GM11168 (cell line): ENCODE results near the gene LIPK.
"Not testable (repeated sequence)": the region's sequence is repeated elsewhere in the genome, so short reads cannot be mapped to it uniquely, and the experiment has no call there.

Experiments
- in situ Hi-C: fragments of 300-500 bp; cut with MboI; formaldehyde crosslinking; loops from one replicate; pipeline ENCODE4 v1.12.0; 2022; ENCODE audit warnings: low sequenced_read_pairs; ENCODE audit not compliant: unreplicated experiment

Gene LIPK

DNA sequence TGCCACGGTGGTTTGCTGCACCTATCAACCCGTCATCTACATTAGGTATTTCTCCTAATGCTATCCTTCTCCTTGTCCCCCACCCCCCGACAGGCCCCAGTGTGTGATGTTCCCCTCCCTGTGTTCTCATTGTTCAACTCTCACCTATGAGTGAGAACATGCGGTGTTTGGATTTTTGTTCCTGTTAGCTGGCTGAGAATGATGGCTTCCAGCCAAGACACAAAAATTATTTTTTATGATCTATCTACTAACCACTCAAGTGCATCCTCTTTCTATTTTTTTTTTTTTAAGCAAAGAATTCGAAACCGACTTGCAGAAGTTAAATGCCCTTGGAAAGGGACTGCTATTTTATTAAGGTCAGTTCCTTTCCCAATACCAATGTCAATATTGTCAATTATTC lies 3.3 kb downstream of the LIPK start:
- in situ Hi-C loops = not testable (repeated sequence)

DNA sequence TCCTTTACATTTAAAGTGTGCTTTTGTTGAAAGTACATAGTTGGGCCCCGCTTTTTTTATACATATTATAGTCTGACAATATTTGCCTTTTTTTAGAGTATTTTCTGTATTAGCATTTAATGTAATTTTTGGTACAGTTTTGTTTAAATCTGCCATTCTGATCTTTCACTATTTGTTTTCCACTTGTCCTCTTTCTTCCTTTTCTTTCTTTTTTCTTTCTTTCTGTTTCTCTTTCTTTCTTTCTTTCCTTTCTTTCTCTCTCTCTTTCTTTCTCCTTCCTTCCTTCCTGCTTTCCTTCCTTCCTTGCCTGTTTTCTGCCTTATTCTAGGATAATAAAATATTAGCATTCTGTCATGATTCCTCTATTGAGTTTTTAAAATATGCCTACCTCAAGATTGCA lies 9.5 kb downstream of the LIPK start:
- in situ Hi-C loops = no loop called here

DNA sequence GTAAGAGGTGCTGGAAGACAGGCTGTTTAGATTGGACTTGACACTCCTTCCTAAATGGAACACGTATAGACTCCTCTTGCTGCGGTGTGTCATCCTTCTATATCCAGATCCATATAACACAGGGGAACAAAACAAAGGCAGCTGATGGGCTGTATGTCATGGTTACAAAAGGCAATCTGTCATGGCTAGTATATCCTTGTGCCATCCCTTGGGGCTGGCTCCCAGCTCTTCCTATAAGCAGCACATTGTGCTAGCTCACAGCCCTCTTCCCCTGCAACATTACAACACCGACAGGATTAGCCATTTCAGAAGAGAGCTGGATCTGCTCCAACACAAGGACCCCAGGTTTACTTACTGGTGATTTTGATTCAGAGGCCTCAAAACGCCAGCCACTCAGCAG lies 15.3 kb downstream of the LIPK start:
- in situ Hi-C loops = no loop called here

DNA sequence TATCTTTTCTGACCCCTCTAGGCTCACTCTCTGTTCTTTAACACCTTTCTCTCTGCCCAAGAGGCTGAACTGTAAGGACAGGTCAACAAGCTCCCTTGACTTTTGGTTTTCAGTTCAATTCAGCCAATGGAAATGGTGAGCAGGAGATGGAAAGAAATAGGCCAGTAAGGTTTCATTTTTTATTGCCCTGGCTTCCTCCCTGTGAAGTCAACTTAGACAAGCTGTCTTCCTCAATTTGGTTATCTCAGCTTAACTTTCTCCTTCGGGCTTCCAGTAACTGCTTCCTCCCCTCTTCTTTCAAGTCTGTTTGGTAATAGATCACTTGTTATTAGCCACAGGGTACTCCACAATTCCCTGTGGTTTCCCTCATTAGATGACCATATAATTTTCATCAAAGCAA lies 19.7 kb downstream of the LIPK start:
- in situ Hi-C loops = no loop called here

DNA sequence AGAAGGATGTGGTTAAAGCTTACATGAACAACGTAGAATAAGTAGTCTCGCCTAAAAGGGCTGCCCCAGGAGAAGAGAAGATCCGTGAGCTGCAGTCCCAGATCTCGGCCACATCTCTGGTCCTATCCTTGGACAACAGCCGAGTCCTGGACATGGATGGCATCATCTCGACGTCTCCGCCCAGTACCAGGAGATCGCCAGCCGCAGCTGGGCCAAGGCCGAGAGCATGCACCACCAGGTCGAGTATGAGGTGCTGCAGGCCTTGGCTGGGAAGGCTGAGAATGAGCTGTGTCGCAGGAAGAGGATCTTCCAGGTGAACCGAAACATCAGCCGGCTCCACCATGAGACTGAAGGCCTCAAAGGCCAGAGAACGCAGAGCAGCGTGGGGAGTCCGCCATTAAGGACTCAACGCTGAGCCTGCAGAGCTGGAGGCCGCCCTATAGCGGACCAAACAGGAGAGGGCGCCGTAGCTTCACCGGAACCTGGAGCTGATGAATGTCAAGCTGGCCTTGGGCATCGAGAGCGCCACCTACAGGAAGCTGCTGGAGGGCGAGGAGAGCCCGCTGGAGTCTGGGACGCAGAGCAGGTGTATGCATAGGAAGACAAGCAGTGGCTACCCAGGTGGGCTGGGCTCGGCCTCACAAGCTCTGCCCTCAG lies 22.2 kb downstream of the LIPK start:
- in situ Hi-C loops = no loop called here

DNA sequence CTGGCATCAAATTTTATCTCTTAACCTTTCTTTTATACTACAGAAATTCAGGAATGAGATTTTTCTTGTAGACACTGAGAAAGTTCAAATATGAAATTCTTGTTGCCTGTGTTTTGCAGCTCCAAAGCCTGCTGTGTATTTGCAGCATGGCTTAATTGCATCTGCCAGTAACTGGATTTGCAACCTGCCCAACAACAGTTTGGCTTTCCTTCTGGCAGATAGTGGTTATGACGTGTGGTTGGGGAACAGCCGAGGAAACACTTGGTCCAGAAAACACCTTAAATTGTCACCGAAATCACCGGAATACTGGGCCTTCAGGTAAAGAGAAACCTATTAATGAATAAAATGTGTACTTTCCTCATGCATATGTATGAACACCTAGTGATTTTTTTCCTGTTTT lies 24.8 kb downstream of the LIPK start:
- in situ Hi-C loops = no loop called here

DNA sequence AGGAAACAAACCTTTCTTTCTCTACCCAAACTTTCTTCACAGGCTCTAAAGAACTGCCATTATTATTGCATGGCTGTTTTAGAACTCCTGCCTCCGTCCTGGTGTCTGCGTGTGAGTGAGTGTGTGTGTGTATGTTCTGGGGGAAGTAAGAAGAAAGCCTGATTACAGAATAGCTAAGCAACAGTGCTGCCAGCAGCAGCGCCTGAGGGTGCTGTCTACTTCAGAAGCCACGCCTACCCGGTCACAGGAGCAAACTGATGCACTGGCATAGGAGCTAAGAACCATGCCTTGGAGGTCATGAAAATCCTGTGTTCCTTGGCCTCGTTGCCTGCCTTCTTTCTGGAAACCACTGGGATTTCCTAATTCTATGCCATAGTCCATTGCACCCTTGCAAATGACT lies 25.2 kb downstream of the LIPK start:
- in situ Hi-C loops = no loop called here

DNA sequence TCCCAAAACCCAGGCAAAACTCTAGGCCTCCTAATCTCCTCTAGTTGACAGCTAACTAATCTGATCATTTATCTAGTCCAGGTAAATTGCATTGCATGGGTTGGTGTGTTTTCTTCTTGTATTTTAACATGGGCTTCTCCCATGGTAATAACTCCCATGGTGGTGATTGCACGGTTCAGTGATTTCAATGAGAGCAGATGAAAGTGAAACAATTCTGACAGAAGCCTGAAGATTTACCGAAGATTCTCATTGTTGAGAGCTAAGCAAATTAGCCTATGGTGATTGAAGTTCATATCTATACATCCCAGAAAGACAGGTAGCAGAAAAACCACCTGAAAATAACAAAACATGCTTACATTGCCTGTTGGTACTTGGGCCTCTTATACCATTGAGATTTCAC lies 27.2 kb downstream of the LIPK start:
- in situ Hi-C loops = no loop called here

DNA sequence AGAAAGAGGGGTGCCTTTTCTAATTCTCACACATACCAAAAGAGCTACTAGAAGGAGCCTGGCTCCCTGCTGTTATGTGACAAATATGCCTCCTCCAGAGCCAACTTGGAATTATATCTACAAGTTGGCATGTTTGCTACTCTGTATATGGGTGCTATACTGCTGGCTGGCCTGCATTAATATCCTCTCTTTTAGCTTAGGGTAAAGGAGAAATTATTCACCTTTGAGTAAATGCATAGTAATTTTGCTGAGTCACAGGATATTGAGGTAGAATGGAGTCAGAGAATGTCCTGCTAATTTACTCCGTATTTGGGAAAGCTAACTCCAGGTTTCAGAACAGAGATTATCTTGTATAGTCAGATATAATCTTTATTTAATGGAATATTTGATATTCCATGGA lies 29.6 kb downstream of the LIPK start:
- in situ Hi-C loops = no loop called here

DNA sequence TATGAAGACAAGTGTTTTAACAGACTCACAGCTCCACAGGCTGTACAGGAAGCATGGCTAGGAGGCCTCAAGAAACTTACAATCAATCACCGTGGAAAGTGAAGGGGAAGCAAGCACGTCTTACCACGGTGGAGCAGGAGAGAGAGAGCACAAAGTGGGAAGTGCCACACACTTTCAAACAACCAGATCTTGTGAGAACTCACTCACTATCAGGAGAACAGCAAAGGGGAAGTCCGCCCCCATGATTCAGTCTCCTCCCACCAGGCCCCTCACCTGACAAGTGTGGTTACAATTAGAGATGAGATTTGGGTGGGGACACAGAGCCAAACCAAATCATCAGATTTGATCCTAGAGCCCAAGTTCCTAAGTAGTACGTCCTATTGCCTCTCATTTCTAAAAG lies 35.9 kb downstream of the LIPK start:
- in situ Hi-C loops = not testable (repeated sequence)

DNA sequence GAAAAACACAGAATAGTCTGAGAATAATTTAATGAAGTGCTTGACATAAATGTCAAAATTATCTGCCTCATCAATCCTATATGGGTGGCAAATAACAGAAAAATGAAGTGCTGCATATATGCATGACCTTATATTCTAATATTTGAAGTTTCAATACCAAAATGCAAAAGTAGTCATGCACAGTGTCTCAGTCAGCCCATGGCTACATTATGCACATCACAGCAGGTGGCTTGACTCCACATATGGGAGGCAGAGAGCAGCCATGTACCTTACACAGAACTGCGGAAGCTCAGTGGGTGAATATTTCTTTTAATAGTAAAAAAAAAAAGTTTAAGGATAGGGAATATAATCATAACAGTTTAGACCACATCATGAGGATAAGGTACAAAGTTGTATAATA lies 36.4 kb downstream of the LIPK start:
- in situ Hi-C loops = no loop called here

DNA sequence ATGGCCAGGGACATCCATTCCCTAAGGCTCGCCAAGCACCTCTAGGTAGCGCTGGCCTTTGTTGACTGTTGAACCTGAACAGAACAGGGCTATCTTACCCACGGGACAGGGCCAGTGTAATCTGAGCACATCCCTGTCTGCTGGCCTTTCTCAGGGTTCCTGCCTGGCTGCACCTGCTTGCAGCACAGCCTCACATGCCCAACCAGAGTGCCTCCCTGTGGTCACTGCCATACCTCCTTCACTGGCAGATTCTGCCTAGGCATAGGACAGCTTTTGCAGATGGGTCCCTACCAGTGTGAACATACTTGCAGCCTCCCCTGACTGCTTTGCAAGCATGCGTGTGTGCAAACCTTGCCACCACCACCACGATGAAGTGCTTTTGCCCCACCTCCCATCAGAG lies 38.0 kb downstream of the LIPK start:
- in situ Hi-C loops = no loop called here

DNA sequence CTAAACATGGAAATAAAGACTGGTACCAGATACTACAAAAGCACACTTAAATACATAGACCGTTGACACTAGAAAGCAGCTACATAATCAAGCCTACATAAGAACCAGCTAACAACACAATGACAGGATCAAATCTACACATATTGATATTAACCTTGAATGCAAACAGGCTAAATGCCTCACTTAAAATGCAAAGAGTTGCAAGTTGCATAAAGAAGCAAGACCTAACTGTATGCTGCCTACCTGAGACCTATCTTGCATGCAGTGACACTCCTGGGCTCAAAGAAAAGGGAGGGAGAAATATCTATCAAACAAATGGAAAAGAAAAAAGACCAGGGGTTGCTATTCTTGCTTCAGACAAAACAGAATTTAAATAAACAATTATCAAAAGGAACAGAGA lies 39.6 kb downstream of the LIPK start:
- in situ Hi-C loops = no loop called here

DNA sequence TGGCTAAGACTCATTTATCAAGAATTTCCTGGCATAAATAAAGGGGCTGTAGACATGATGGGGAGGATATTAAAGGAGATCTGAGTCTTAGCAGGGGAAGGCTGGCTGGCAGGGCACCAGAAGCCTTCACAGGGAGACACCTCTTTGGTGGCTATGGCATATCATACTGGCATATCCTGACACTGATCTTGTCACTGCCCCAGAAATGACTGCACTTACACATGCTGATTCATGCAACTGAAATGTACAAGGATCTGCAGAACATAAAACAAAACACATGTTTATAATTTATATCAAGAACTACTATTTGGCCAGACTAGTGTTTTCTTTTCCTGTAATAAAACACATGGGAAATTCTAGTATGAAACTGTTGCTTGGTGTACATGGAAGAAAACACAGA lies 48.2 kb downstream of the LIPK start:
- in situ Hi-C loops = no loop called here

DNA sequence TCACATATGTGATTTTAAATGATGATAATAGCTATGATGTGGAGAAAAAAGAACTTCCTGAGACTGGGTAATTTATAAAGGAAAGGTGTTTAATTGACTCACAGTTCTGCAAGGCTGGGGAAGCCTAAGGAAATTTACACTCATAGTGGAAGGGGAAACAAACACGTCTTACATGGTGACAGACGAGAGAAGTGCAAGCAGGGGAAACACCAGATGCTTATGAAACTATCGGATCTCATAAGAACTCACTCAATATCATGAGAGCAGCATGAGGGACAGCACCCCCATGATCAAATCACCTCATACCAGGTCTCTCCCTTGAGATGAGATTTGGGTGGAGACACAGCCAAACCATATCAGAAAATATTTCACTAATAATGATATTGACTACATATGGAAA lies 49.7 kb downstream of the LIPK start:
- in situ Hi-C loops = no loop called here

DNA sequence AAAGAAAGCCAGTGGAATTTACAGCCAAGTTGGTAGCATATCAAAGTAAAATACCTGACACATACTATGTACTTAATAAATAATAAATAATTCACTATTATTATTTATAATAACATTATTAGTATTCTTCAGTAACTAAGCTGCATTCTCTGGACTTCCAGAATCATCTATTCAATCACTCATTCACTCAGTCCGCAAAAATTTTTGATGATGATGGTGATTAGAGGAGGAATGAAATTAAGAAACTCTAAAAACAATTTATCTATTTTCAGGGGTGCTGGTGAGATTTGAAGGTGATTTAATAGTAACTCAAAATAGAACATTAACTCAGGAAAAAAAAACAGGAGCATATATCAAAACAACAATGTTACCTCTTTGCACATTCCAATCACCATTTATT lies 50.6 kb downstream of the LIPK start:
- in situ Hi-C loops = no loop called here

DNA sequence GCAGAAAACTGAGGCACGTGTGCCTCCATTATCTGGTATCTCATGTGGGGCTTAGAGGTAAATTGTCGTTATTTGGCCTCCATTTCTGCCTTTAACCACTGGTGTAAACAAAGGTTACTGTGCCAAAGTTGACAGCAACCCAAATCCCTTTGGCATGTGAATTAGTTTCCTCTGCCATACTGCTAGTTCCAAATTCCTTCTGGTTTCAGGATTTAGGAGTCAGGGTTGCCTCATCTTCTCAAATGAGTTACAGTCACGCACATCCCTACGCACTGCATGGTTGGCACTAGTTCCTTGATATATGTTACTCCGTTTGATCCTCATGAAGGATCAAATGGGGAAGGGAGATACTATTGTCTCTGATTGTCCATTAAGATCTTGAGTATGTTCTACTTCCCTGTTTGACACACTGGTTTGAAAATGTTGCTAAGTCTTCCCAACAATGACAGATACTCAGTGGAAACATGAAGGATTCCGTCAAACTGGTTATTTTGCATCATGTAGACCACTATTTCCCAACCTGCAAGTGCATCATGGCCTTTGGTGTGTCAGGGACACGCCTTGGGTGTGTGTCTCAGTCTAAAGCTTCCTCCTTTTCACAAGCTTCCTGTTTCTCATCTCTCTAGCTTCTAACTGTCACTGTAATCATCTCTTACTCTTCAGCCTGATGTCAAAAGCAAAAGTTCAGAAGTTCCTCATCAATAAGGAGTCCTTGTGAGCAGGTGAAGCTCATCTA lies 53.5 kb downstream of the LIPK start, which contains the start of gene LIPN:
TSS of gene LIPN (plus strand) at position 655 of the 736 bp plus-strand sequence. CDS start 1,386 bp downstream, outside the sequence.
- in situ Hi-C loops = no loop called here

DNA sequence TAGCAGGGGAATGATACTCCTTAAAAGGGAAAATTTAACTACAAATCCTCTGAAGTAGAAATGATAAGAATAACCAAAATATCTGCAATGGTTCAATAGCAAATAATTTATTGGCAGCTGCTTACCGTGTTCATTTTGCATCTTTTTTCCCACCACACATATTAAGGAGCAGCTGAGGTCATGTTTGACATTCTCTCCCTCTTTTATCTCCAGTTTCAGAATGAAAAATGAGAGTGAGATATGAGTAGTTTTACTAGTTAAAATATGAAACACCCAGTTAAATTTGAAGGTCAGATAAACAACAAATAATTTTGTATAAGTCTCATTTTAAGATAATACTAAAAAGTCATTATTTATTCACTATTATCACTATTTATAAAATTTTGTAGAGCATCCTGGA lies 56.9 kb downstream of the LIPK start:
- in situ Hi-C loops = no loop called here

DNA sequence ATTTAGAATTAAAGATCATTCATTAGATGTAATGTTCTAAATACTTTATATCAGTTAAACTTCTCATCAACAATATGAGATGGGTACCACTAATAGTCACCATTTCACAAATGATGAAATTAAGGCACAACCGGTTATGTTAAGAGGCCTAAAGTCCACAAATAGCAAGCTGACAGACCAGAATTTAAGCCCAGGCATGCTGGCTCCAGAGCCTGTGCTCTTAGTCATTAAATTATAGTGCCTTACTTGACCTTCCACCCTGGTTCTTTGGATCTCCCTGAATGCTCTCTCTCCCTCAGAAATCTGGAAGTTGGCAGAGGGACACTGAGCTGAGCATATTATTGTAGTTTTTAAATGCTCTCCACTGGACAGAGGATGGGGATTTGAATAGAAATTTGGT lies 57.4 kb downstream of the LIPK start:
- in situ Hi-C loops = no loop called here

DNA sequence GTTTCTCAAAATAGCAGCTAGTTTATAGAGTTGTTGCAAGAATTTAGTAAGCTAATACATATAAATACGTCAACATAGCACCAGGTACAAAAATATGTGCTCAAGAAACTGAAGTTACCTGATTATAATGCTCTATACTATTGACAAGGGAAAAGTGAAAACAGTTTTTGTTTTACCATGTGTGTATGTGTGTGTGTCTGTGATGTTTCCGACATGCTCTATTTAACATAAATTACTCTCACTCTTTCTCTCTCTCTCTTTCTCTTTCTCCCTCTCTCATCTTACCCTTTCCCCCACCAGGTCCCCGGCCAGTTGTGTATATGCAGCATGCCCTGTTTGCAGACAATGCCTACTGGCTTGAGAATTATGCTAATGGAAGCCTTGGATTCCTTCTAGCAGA lies 58.1 kb downstream of the LIPK start:
- in situ Hi-C loops = no loop called here

DNA sequence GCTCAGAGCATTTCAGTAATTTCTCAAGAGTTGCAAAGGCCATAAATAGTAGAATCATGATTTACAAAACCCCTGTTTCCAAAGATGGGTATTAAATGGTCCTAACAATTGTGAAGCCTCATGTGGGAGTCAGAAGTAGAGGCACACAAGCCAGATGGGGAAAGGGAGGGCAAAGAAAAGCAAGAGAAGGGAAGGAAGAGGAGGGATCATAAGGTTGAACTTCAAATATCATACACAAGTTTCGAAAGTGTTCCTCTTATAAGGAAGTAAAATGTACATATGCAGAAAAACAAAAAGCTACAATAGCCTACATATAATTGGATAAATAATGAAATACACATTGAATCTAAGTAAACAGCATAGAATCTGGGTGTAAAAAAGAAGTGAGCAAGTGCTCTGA lies 59.8 kb downstream of the LIPK start:
- in situ Hi-C loops = no loop called here

DNA sequence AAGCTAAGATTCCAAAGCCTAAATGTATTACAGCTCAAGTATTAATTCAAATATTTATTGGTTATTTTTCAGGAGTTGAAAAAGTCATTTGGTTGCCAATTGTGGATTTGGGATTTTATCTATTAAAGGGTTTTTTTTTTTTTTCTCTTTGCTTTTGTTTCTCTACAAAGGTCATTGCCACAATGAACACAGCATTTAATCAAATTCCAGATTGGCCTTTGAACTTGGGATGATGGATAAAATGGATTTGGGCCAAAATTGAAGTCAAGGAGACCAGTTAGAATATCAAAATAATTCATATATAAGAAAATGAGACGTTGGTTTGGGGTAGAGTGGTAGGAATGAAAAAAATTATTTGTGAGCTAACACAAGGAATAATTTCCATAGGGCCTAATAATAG lies 63.3 kb downstream of the LIPK start:
- in situ Hi-C loops = no loop called here
